ENCODE results near the gene NRIP1.

DNA sequence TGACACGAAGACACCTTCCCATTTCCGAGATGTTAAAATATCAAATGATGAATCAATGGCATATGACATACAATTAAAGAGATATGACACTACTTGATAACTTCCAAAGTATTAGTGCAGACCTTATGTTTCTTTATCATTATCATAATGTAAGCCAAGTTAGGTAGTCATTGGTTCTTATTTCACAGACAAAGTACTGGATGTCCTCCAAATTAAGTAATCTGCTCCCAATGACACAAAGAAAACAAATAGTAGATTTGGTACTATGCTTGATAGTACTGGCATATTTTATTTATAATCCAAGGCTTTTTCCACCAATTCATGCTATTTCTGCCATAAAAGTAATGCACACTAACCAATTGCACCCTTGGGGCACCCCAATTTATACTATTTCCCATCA is 11.9 kb upstream of the NRIP1 start:
- TF ChIP-seq, protein P1, sequence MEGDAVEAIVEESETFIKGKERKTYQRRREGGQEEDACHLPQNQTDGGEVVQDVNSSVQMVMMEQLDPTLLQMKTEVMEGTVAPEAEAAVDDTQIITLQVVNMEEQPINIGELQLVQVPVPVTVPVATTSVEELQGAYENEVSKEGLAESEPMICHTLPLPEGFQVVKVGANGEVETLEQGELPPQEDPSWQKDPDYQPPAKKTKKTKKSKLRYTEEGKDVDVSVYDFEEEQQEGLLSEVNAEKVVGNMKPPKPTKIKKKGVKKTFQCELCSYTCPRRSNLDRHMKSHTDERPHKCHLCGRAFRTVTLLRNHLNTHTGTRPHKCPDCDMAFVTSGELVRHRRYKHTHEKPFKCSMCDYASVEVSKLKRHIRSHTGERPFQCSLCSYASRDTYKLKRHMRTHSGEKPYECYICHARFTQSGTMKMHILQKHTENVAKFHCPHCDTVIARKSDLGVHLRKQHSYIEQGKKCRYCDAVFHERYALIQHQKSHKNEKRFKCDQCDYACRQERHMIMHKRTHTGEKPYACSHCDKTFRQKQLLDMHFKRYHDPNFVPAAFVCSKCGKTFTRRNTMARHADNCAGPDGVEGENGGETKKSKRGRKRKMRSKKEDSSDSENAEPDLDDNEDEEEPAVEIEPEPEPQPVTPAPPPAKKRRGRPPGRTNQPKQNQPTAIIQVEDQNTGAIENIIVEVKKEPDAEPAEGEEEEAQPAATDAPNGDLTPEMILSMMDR (IDR thresholded peaks at IDR 0.05 in 8 of 11, conservative IDR thresholded peaks at IDR 0.05 in 3 of 11), result no peak
- no peak for TF ChIP-seq POLR2A (IDR thresholded peaks at IDR 0.05)
- TF ChIP-seq POLR2AphosphoS5 (IDR thresholded peaks at IDR 0.05), result no peak

Measured in spleen (tissue), 7 donors.